Measurements from ENCODE around the gene CAV1. TPM values are rescaled to one million over a fixed set of nuclear protein-coding genes. Genes with fewer than 3 reads are reported as not detected.

The CAV1 gene
- total and polyA plus RNA-seq, 2 of the 4 experiments (the other 2 are of a cell fraction) = 1,592 to 1,808 TPM

- H3K9ac ChIP-seq (ENCODE audit: low read depth, low read length) = no peak overlapping the region; the same call in 1 of the 2 replicates
- TF ChIP-seq SMC3 (IDR thresholded peaks at IDR 0.05; ENCODE audit: low read depth, low read length) (no peak), ELK1 (IDR thresholded peaks at IDR 0.05; ENCODE audit: borderline replicate concordance, low read depth, low read length) (no peak), MAZ (IDR thresholded peaks at IDR 0.05; ENCODE audit: borderline replicate concordance, low read depth, low read length) (no peak), MXI1 (IDR thresholded peaks at IDR 0.05; ENCODE audit: borderline replicate concordance, low read depth, low read length) (no peak), RFX5 (IDR thresholded peaks at IDR 0.05; ENCODE audit: low read depth, low read length) (no peak), MAFK (IDR thresholded peaks at IDR 0.05; ENCODE audit: low read depth, low read length) (no peak), BHLHE40 (IDR thresholded peaks at IDR 0.05; ENCODE audit: low read depth, low read length) (no peak), FOS (IDR thresholded peaks at IDR 0.05; ENCODE audit: low read depth, low read length) (no peak), RCOR1 (IDR thresholded peaks at IDR 0.05; ENCODE audit: insufficient replicate concordance, low read length) (no peak), USF2 (IDR thresholded peaks at IDR 0.05; ENCODE audit: low read depth, low read length) (no peak), POLR2A (IDR thresholded peaks at IDR 0.05; ENCODE audit: low read depth, low read length) (no peak; the same call in 1 of the 2 replicates), CHD1 (IDR thresholded peaks at IDR 0.05; ENCODE audit: low read depth, low read length) (no peak), NFE2L2 (IDR thresholded peaks at IDR 0.05; ENCODE audit: low read depth, low read length) (no peak)
These were observed 22.4 kb upstream of the CAV1 start for GRCh38 chr7:116502201-116503096.

More at GRCh38 chr7:116502201-116503096, 22.4 kb upstream of the CAV1 start:
- Histone ChIP-seq H3K27me3 (ENCODE audit: control insufficient read depth, insufficient read depth, low read length) (no peaks in the 10 kb centered on the region), H2BK120ac (ENCODE audit: low read depth, low read length) (peak overlapping the region; percentile 42; the same call in 1 of the 2 replicates), H4K91ac (ENCODE audit: insufficient read depth, low read depth, low read length) (no peak overlapping the region), H3K4me3 (ENCODE audit: insufficient read depth, low read depth, low read length) (peak overlapping the region; percentile 88; the same call in 1 of the 2 replicates), H2AK9ac (replicated peaks; ENCODE audit: low read depth, low read length, poor library complexity) (no peak overlapping the region), H3K4me2 (ENCODE audit: low read depth, low read length) (peak overlapping the region; percentile 96; the same call in 1 of the 2 replicates), H3K9me1 (ENCODE audit: insufficient read depth, low read length) (peaks cover 15% of the 10 kb centered on the region), H3K9me3 (ENCODE audit: control insufficient read depth, insufficient read depth, low read length) (no peaks in the 10 kb centered on the region), H2BK15ac (ENCODE audit: low read depth, low read length) (no peak overlapping the region), H3K4me1 (ENCODE audit: control insufficient read depth, insufficient read depth, low read length) (peaks cover 11% of the 10 kb centered on the region), H3K14ac (replicated peaks; ENCODE audit: low read depth, low read length) (no peak overlapping the region; the same call in 1 of the 2 replicates), H2AFZ (replicated peaks; ENCODE audit: low read length, poor library complexity) (no peak overlapping the region), H3K4ac (ENCODE audit: low read depth, low read length) (peak overlapping the region; percentile 3; the same call in 1 of the 2 replicates), H4K8ac (ENCODE audit: low read depth in 2 of 2, low read length in 2 of 2) (peak overlapping the region; percentile 84 to 93), H2AK5ac (ENCODE audit: low read depth, low read length) (peak overlapping the region; percentile 34; the same call in 1 of the 2 replicates), H3K27ac (ENCODE audit: insufficient read depth, low read length) (no peak overlapping the region), H3K79me1 (ENCODE audit: low read depth in 1 of 2, low read length in 2 of 2) (peaks cover 13 to 46% of the 10 kb centered on the region in 2 experiments), H3K23ac (ENCODE audit: low read depth, low read length) (peak overlapping the region; percentile 78; the same call in 1 of the 2 replicates), H3K36me3 (ENCODE audit: control insufficient read depth, insufficient read depth, low read length) (peaks cover 11% of the 10 kb centered on the region), H2BK5ac (ENCODE audit: low read depth, low read length, poor library complexity, severe bottlenecking) (peak overlapping the region; percentile 94), H3K56ac (ENCODE audit: extremely low read depth, insufficient read depth, low read length) (no peak overlapping the region; the same call in 1 of the 2 replicates), H2BK20ac (ENCODE audit: low read depth, low read length) (0 out of 2 replicates have a peak overlapping the region, but pooled peaks have one; percentile 5), H3K18ac (ENCODE audit: low read depth, low read length) (no peak overlapping the region), H4K20me1 (ENCODE audit: insufficient read depth, low read length) (peaks cover 6% of the 10 kb centered on the region; the same call in 1 of the 2 replicates), H4K5ac (ENCODE audit: low read depth, low read length) (no peak overlapping the region)
- dilution Hi-C loops (cut with HindIII; ENCODE audit: low sequenced_read_pairs, unreplicated experiment) (loop anchor here (25.0 kb wide), 1 partner anchor 240 kb away; no protein-coding TSS in a partner anchor), in situ Hi-C loops (cut with MboI; ENCODE audit: low sequenced_read_pairs) (no loop called here), intact Hi-C loops (cut with micrococcal nuclease) (loop anchor here (5.0 kb wide), 1 partner anchor 185 kb away; no protein-coding TSS in a partner anchor)
- BruUV-seq (replicated peaks) = no TSS peak
- ChIA-PET CTCF (interaction anchor here (0.6 to 2.0 kb wide), 5 partner anchors 24 to 87 kb away, joined by 3 to 9 read pairs (median 3); no protein-coding TSS in a partner anchor), POLR2A (ENCODE audit: unreplicated experiment) (interaction anchor here (0.6 to 0.7 kb wide), 3 partner anchors 79 to 231 kb away, joined by 3 to 5 read pairs (median 5); no protein-coding TSS in a partner anchor)
- no peak for DNase-seq
- WGBS, 2 experiments (ENCODE audit: extremely low coverage in 2 of 2, insufficient read length in 1 of 2) = no CpG with 5 or more reads among the region's 2 CpGs
- no peak for ATAC-seq (ENCODE audit: low read depth)
